NT2/D1 (cell line): Measurements from ENCODE around the gene COL8A1.
A peak's percentile ranks its signal among the peaks of the same experiment; 100 is the strongest.

Experiments
- DNase-seq: peaks from one replicate; pipeline ENCODE4 v3.0.0-alpha.2; 2011; ENCODE audit warnings: low read depth, low spot score
- H3K27me3 ChIP-seq: 2 replicates; pipeline ENCODE4 v1.6.0; 2011; ENCODE audit warnings: mild to moderate bottlenecking; ENCODE audit not compliant: insufficient read length, insufficient read depth
- H3K36me3 ChIP-seq: 2 replicates; pipeline ENCODE4 v1.6.1; 2011; ENCODE audit warnings: mild to moderate bottlenecking, low read length, mixed read lengths; ENCODE audit not compliant: insufficient read depth, insufficient read length
- H3K4me1 ChIP-seq: 2 replicates; pipeline ENCODE4 v1.5.1; 2011; ENCODE audit not compliant: insufficient read depth, insufficient read length
- H3K4me3 ChIP-seq: 2 replicates; pipeline ENCODE4 v1.5.1; 2011; ENCODE audit warnings: low read depth; ENCODE audit not compliant: insufficient read length
- H3K9ac ChIP-seq: 2 replicates; pipeline ENCODE4 v1.6.0; 2011; ENCODE audit warnings: low read depth; ENCODE audit not compliant: insufficient read length
- H3K9me3 ChIP-seq: 2 replicates; pipeline ENCODE4 v1.5.1; 2011; ENCODE audit warnings: mild to moderate bottlenecking, low read length; ENCODE audit not compliant: insufficient read depth
- SUZ12 ChIP-seq: IDR thresholded peaks from 2 replicates; pipeline ENCODE4 v1.6.1; 2011; ENCODE audit not compliant: insufficient read length, insufficient read depth; ENCODE audit errors: extremely low read depth
- YY1 ChIP-seq: IDR thresholded peaks from 2 replicates; pipeline ENCODE4 v1.6.1; 2011; ENCODE audit not compliant: insufficient read length, insufficient read depth
- ZNF274 ChIP-seq: IDR thresholded peaks from 2 replicates; pipeline ENCODE4 v1.6.1; 2011; ENCODE audit warnings: mild to moderate bottlenecking, low read depth, low read length

Gene COL8A1

DNA sequence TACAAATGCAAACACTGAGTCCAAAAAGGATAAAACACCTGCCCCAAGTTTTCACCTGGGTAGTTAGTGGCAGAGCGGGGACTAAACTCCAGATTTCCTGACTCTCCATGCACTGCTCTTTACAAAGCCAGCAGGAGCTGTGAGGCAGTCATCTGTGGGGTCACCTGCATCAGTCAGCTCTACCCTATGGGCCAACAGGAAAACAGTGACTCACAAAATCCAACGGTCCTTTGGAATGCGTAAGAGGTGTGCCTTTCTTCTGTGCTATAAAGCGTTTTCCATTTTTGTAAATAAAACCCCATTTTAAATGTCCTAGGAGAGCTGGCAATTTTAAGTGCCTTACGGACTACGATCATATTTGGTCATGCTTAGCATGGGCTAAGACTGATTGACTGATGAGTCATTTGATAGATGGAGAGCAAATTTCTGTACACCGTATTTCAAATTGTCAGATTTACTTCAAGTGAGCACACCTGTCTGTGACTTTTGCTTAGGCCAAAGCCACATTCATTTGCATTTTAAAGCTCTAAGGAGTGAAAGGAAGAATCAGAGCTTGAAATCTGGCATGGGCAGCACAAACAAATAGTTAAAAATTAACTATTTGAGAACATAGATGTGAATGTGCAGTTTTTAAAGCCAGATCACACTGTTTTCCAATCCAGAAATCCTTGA lies 4.4 kb upstream of the COL8A1 start:
- H3K4me3 ChIP-seq: no peak overlapping the region
- H3K27me3 ChIP-seq: peaks cover 10% of the 10 kb centered on the region
- H3K9me3 ChIP-seq: no peaks in the 10 kb centered on the region
- H3K4me1 ChIP-seq: no peaks in the 10 kb centered on the region
- DNase-seq: no peak
- H3K36me3 ChIP-seq: no peaks in the 10 kb centered on the region
- TF ChIP-seq ZNF274 (no peak), SUZ12 (no peak), YY1 (no peak)
- H3K9ac ChIP-seq: no peak overlapping the region

- Histone ChIP-seq H3K27me3 (peaks cover 14% of the 10 kb centered on the region), H3K4me1 (no peaks in the 10 kb centered on the region), H3K36me3 (no peaks in the 10 kb centered on the region), H3K4me3 (no peak overlapping the region), H3K9ac (no peak overlapping the region), H3K9me3 (no peaks in the 10 kb centered on the region)
- DNase-seq: no peak
- TF ChIP-seq SUZ12 (no peak), YY1 (no peak), ZNF274 (no peak)
Measured at GRCh38 chr3:99634881-99635280, 3.5 kb upstream of the COL8A1 start.

- Histone ChIP-seq H3K36me3 (no peaks in the 10 kb centered on the region), H3K9ac (no peak overlapping the region), H3K27me3 (peaks cover 14% of the 10 kb centered on the region), H3K9me3 (no peaks in the 10 kb centered on the region), H3K4me1 (no peaks in the 10 kb centered on the region), H3K4me3 (no peak overlapping the region)
- no peak for DNase-seq
- TF ChIP-seq YY1 (no peak), SUZ12 (no peak), ZNF274 (no peak)
Measured at GRCh38 chr3:99635348-99635747, 3.0 kb upstream of the COL8A1 start.

DNA sequence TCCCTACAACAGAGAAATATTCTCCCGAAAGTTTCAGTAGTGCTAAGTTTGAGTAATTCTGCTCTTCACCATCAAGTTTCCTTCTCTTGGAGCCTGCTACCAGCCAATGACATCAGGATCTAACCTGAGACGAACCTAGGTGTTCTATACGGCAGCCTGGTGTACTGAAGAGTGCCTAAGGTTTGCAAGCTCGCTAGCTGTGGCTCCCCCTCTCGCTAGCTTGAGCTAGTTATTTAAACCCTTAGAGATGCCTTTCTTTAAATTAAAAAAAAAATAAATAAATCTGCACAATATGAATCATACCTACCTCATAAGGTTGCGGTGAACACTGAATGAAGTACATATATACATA lies 1.4 kb upstream of the COL8A1 start:
- H3K36me3 ChIP-seq: no peaks in the 10 kb centered on the region
- H3K27me3 ChIP-seq: peaks cover 14% of the 10 kb centered on the region
- DNase-seq: no peak
- H3K9ac ChIP-seq: no peak overlapping the region
- peak overlapping the region; percentile 33 for H3K4me3 ChIP-seq
- H3K4me1 ChIP-seq: no peaks in the 10 kb centered on the region
- no peaks in the 10 kb centered on the region for H3K9me3 ChIP-seq
- TF ChIP-seq SUZ12 (no peak), YY1 (no peak), ZNF274 (no peak)

DNA sequence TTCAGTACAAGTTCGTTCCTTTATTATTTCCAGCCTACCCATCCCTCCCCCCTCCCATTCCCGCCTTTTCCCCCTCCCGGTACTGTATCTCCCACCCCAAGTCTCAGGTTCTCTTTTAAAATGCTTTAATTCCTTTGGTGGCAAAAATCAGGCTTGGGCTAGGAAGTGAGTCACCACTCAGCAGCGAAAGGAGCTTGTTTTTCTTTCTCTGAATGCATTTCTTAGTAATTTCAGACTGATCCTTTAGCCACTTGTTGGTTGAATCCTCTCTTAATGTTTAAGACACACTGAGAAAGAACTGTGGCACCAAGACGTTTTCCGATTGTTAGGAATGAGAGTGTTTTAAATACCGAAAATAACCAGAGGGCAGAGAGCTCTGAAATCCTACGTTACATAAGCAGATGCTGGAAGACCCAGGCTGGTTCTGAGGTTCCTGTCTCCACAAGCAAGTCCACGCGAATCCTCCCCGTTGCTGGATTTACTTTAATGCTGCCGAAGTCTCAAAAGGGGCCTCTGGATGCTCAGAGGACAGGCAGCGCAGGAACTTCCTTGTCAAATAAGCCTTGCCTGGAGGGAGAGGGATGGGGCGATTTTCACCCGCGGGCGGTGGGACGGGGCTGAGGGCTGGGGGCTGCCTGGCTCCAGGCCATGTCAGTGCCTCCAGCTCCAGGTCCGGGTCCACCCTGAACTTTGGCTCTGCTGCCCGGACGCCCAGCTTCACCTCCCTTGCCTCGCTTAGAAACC lies 854 bp upstream of the COL8A1 start:
- no peaks in the 10 kb centered on the region for H3K9me3 ChIP-seq
- H3K27me3 ChIP-seq: peaks cover 14% of the 10 kb centered on the region
- no peak for DNase-seq
- H3K4me1 ChIP-seq: no peaks in the 10 kb centered on the region
- H3K36me3 ChIP-seq: no peaks in the 10 kb centered on the region
- H3K4me3 ChIP-seq: peak overlapping the region; percentile 33
- TF ChIP-seq ZNF274: no peak
- no peak for TF ChIP-seq YY1
- TF ChIP-seq SUZ12: no peak
- peak overlapping the region; percentile 52 for H3K9ac ChIP-seq

DNA sequence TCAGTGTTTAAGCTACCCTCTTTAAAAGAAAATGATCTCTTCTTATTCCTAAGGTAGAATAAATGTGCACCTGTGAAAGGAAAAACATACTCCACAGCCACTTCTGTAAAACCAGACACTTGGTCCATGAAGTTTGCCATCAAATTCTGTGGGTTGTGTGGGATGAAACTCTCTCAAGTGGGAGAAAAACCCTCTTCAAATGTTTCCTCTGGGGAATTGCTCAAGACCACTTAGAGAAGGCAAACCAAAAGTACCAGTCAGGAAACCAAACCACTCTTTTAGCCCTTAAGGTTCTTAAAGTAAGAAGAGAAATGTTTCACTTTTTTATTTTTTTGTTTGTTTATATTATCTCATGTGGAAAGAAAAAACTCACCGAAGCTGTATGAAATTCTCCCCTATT lies 1.2 kb downstream of the COL8A1 start:
- no peak overlapping the region for H3K9ac ChIP-seq
- H3K4me3 ChIP-seq: no peak overlapping the region
- no peaks in the 10 kb centered on the region for H3K36me3 ChIP-seq
- DNase-seq: no peak
- H3K9me3 ChIP-seq: no peaks in the 10 kb centered on the region
- TF ChIP-seq ZNF274 (no peak), SUZ12 (no peak), YY1 (no peak)
- no peaks in the 10 kb centered on the region for H3K4me1 ChIP-seq
- peaks cover 14% of the 10 kb centered on the region for H3K27me3 ChIP-seq

DNA sequence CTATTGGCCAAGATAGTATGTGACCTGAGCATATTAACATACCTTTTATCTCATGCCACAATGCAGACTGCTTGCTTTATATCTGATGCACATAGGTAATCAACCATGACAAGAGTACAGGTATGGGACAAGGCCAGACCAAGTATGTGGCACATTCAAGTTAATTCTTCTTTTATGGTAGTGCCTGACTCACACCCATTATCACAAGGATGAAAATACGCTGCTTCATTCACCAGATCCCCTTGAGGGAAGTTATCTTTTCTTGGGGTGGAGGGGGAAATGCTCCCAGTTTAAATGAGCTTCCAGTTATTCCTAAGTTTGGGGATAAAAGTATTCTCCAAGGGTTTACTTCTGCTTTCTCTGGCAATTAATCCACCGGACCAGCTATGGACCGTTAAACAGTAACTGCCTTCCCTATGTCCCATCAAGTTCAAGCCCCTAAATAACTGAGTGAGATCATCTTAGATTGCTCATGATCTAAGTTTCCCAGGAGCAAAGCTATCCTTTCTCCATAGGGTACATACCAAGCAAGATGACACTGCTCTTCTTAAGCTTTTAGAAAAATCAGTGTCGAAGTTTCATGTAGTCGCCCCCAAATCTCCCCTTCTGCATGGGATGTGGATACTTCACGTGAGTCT lies 1.9 kb downstream of the COL8A1 start:
- TF ChIP-seq YY1: no peak
- TF ChIP-seq SUZ12: no peak
- no peak for TF ChIP-seq ZNF274
- no peak for DNase-seq
- no peaks in the 10 kb centered on the region for H3K9me3 ChIP-seq
- no peaks in the 10 kb centered on the region for H3K4me1 ChIP-seq
- H3K36me3 ChIP-seq: no peaks in the 10 kb centered on the region
- no peak overlapping the region for H3K9ac ChIP-seq
- no peak overlapping the region for H3K4me3 ChIP-seq
- H3K27me3 ChIP-seq: peaks cover 14% of the 10 kb centered on the region
